Natural killer cell (primary cell): Measurements from ENCODE around the gene PPP3CA. TPM values are rescaled to one million over a fixed set of nuclear protein-coding genes. Genes with fewer than 3 reads are reported as not detected.

Source experiments
- ATAC-seq, 3 donors: fragments of 150-1000 bp in 2 of 3; fragments of 200-7000 bp in 1 of 3; cut with Tn5 transposase; 1 replicate in 1 of 3; 2 replicates in 2 of 3; pipeline ENCODE4 v1.10.0; 2021; ENCODE audit warnings: mild to moderate bottlenecking in 2 of 3, moderate library complexity in 2 of 3
- DNase-seq, 2 donors: peaks; one replicate each; pipeline versions ENCODE4 v3.0.0 to v3.0.0-alpha.2; 2013 to 2021; ENCODE audit warnings: mixed read lengths in 1 of 2
- H3K27ac ChIP-seq: one replicate; pipeline ENCODE4 v1.5.1; 2013; ENCODE audit warnings: mild to moderate bottlenecking, low read length
- H3K27me3 ChIP-seq: one replicate; pipeline ENCODE4 v1.6.1; 2013; ENCODE audit warnings: low read length; ENCODE audit not compliant: control insufficient read depth, insufficient read depth
- H3K36me3 ChIP-seq: one replicate; pipeline ENCODE4 v1.6.1; 2013; ENCODE audit warnings: low read length; ENCODE audit not compliant: control insufficient read depth, insufficient read depth
- H3K4me1 ChIP-seq: one replicate; pipeline ENCODE4 v1.6.1; 2013; ENCODE audit warnings: low read length; ENCODE audit not compliant: control insufficient read depth, insufficient read depth
- H3K4me3 ChIP-seq: one replicate; pipeline ENCODE4 v1.5.1; 2013; ENCODE audit warnings: low read length
- H3K9me3 ChIP-seq: one replicate; pipeline ENCODE4 v1.6.1; 2013; ENCODE audit warnings: low read length; ENCODE audit not compliant: control insufficient read depth, insufficient read depth
- H3K27ac Mint-ChIP-seq, 2 donors: one replicate each; pipeline ENCODE4 v1.8.0; 2022; ENCODE audit warnings: mild to moderate bottlenecking in 2 of 2, mixed read lengths in 2 of 2, moderate library complexity in 1 of 2
- H3K27me3 Mint-ChIP-seq, 2 donors: one replicate each; pipeline ENCODE4 v1.8.0; 2022; ENCODE audit warnings: low read depth in 2 of 2, mixed read lengths in 2 of 2
- H3K36me3 Mint-ChIP-seq: one replicate; pipeline ENCODE4 v1.8.0; 2022; ENCODE audit warnings: mixed read lengths
- H3K4me1 Mint-ChIP-seq, 2 donors: one replicate each; pipeline ENCODE4 v1.8.0; 2022; ENCODE audit warnings: mixed read lengths in 2 of 2
- H3K4me3 Mint-ChIP-seq: one replicate; pipeline ENCODE4 v1.8.0; 2022; ENCODE audit warnings: mild to moderate bottlenecking, moderate library complexity, mixed read lengths
- H3K9me3 Mint-ChIP-seq, 2 donors: one replicate each; pipeline ENCODE4 v1.8.0; 2022; ENCODE audit warnings: mixed read lengths in 2 of 2
- WGBS: methylation state at CpG from one replicate; pipeline ENCODE4 v1.1.7; 2013; ENCODE audit warnings: missing lambda C conversion rate; ENCODE audit not compliant: insufficient coverage; 5-methylcytosine and 5-hydroxymethylcytosine counted together
- intact Hi-C: fragments of 100-400 bp; cut with micrococcal nuclease; formaldehyde crosslinking; loops from one replicate; pipeline ENCODE4 v1.14.2; 2022
- total RNA-seq, 4 donors: library from RNA; stranded (reverse); fragments of 120-200 nt in 1 of 4; gene quantifications; one replicate each; pipeline versions ENCODE4 v1.2.3 to v1.2.4, GENCODE V29; 2013 to 2022
- TF ChIP-seq, protein P1 (sequence below): fragments of 200-600 bp; IDR thresholded peaks from one replicate; pipeline ENCODE4 v1.8.0; 2022; ENCODE audit warnings: antibody characterized with exemption

The PPP3CA gene
- total RNA-seq, 3 donors from 2014 or later (not counting 1 experiment from before 2014, with no cell fraction given): 53.1 to 73.1 (median 58.0) TPM

DNA sequence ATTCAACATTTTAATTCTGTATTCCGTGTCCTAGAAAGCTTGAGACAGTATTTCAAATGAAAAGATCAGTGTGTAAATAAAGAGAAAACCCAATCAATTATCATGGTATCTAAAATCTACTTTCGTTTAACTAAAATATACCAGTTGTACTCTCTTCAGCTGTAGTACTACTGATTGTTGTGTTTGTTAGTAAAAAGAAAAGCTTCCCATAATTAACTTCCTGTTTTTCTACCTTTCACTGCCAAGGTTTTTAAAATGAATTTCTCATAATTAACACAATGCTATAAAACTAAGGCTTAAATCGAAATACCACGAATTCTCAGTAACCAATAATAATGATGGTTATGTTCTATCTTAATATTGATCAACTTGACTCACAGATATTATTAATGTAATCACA, 37.4 kb downstream of the PPP3CA start:
- H3K9me3 ChIP-seq: no peaks in the 10 kb centered on the region
- H3K36me3 ChIP-seq: no peaks in the 10 kb centered on the region
- TF ChIP-seq, protein P1, sequence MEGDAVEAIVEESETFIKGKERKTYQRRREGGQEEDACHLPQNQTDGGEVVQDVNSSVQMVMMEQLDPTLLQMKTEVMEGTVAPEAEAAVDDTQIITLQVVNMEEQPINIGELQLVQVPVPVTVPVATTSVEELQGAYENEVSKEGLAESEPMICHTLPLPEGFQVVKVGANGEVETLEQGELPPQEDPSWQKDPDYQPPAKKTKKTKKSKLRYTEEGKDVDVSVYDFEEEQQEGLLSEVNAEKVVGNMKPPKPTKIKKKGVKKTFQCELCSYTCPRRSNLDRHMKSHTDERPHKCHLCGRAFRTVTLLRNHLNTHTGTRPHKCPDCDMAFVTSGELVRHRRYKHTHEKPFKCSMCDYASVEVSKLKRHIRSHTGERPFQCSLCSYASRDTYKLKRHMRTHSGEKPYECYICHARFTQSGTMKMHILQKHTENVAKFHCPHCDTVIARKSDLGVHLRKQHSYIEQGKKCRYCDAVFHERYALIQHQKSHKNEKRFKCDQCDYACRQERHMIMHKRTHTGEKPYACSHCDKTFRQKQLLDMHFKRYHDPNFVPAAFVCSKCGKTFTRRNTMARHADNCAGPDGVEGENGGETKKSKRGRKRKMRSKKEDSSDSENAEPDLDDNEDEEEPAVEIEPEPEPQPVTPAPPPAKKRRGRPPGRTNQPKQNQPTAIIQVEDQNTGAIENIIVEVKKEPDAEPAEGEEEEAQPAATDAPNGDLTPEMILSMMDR: no peak
- WGBS: no CpG with 5 or more reads among the region's 4 CpGs
- ATAC-seq (no peak), DNase-seq (no peak)
- H3K4me3 ChIP-seq: no peak overlapping the region
- H3K27me3 ChIP-seq: no peaks in the 10 kb centered on the region
- Mint-ChIP-seq H3K27ac (no peak overlapping the region), H3K9me3 (no peaks in the 10 kb centered on the region), H3K4me1 (peaks cover 42 to 60% of the 10 kb centered on the region in 2 donors), H3K4me3 (no peak overlapping the region), H3K36me3 (no peaks in the 10 kb centered on the region), H3K27me3 (no peaks in the 10 kb centered on the region)
- peaks cover 11% of the 10 kb centered on the region for H3K4me1 ChIP-seq
- intact Hi-C loops: no loop called here
- H3K27ac ChIP-seq: no peak overlapping the region

DNA sequence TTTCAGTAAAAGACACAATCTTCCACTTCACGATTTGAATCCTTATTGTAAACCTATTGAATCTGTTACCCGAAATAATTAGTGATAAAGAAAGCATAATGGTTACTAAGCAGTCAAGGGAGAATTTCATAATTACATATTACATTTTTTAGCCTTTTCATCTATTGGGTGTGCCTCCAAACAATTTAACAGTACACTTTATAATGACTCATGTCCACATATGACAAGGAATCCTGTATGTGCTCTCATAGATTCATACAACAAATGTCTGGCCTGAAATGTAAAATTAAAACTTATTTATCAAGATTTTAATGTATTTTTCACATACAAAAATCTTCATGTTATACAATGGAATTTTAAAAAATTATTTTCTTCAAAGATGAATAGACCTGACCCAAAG, 39.4 kb downstream of the PPP3CA start:
- H3K4me1 Mint-ChIP-seq: peaks cover 47 to 54% of the 10 kb centered on the region in 2 donors

DNA sequence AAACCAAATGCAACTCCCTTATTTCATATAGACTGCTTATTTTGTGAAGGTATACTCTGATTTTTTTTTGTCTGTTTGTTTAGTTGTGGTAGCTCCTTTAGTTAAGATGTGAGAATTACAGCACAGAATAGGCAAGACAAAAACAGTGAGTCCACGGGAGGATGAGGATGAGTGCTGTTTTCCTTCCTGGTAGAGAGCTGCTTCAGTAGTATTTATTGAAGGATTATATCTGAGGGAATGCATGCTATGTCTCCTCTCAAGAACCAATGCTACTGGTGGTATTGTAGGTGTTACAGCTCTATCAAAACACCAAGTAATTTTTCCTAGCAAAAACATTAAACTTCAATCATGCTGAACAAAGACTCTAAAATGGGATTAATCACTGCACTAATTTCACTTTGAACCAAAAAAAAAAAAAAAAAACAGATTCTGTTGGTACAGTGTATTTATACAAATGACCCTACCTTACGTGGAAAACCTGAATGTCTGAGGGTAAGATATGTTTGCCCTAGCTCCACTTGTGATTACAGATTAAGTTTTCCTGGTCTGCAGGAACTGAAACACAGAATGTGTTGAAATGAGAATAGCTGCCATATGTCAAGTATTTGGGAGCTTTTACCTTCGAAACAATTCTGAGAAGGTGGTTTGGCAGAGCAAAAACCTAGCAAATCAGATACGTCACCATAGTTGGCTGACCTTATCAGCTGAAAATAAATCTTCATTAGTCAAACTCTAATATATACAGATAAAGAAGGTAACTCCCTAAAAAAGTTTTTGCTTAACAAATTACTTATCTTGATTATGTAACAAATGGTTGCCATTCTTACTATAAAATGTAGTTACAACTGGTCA, 40.3 kb downstream of the PPP3CA start:
- TF ChIP-seq, protein P1: no peak
- intact Hi-C loops: no loop called here
- peak overlapping the region; percentile 73 for H3K4me3 Mint-ChIP-seq

More for the DNA sequence above, 39.4 kb downstream of the PPP3CA start:
- no peak overlapping the region for H3K27ac Mint-ChIP-seq
- no peaks in the 10 kb centered on the region for H3K27me3 Mint-ChIP-seq
- no peaks in the 10 kb centered on the region for H3K36me3 Mint-ChIP-seq
- no peaks in the 10 kb centered on the region for H3K36me3 ChIP-seq
- DNase-seq (no peak), ATAC-seq (no peak)
- no peak overlapping the region for H3K4me3 Mint-ChIP-seq
- no peaks in the 10 kb centered on the region for H3K9me3 ChIP-seq
- intact Hi-C loops: no loop called here
- H3K27me3 ChIP-seq: no peaks in the 10 kb centered on the region
- WGBS: no CpG with 5 or more reads among the region's 2 CpGs
- TF ChIP-seq, protein P1: no peak
- peaks cover 11% of the 10 kb centered on the region for H3K4me1 ChIP-seq
- no peak overlapping the region for H3K27ac ChIP-seq
- no peak overlapping the region for H3K4me3 ChIP-seq
- H3K9me3 Mint-ChIP-seq: no peaks in the 10 kb centered on the region

More for the DNA sequence above, 40.3 kb downstream of the PPP3CA start:
- ATAC-seq: peak in 2 of 3 donors; percentile 31 to 33
- Histone ChIP-seq H3K9me3 (no peaks in the 10 kb centered on the region), H3K4me1 (peaks cover 11% of the 10 kb centered on the region), H3K4me3 (peak overlapping the region; percentile 13), H3K36me3 (no peaks in the 10 kb centered on the region), H3K27ac (no peak overlapping the region), H3K27me3 (no peaks in the 10 kb centered on the region)
- 62% methylated on average over 3 of the region's 4 CpGs for WGBS
- no peaks in the 10 kb centered on the region for H3K36me3 Mint-ChIP-seq
- H3K27ac Mint-ChIP-seq: peak overlapping the region; percentile 73 to 88
- no peaks in the 10 kb centered on the region for H3K27me3 Mint-ChIP-seq
- no peak for DNase-seq
- no peaks in the 10 kb centered on the region for H3K9me3 Mint-ChIP-seq
- peaks cover 47 to 50% of the 10 kb centered on the region in 2 donors for H3K4me1 Mint-ChIP-seq
